ENCODE data around the gene HDAC4.

Gene HDAC4

GRCh38 chr2:239395524-239395923 lies 5.3 kb downstream of the HDAC4 start:
- no peak for DNase-seq

DNA sequence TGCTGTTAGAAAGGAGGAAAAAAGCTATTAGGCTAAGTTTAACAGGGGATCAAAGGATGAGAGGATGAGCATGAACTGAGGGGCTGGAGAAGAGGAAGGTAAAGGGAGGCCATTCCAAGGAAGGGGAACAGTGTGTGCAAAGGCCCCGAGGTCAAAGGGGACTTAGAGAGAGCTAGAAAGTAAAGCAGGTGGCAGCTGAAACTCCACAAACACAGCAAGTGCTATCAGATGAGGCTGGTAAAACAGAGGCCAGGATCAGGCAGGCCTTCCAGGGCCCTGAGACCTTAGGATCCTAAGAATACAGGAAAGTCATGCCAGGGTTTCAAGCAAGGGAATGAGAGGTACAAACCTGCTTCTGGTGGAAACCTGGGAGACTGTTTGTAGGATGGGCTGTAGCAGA lies 5.8 kb downstream of the HDAC4 start:
- DNase-seq, result no peak

DNA sequence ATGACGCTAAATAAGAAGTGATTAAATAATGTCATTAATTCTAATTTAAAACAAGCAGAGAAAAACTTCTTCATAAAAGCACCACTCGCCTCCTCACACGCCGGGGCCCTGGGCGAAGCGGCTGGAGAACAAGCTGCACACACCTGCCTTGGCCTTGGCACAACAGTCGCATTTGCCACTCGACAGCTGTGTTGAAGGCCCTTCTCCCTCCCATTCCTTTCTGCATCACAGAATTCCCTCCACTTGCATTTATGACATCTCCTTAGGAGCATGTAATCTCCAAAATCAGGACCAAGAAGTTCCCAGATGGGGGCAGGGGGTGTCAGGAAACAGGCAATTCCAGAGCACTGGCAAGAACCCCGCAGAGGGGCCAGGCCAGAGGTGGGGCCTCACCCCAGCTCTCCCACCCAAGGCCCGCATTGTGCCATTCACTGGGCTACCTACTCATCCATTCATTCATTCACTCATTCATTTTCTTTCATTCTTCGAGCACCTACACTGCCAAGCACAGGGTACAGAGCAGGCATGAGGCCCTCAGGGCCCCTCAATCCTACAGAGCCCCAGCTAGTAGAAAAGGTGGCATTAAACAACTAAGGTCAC lies 6.4 kb downstream of the HDAC4 start:
- no peak for DNase-seq

DNA sequence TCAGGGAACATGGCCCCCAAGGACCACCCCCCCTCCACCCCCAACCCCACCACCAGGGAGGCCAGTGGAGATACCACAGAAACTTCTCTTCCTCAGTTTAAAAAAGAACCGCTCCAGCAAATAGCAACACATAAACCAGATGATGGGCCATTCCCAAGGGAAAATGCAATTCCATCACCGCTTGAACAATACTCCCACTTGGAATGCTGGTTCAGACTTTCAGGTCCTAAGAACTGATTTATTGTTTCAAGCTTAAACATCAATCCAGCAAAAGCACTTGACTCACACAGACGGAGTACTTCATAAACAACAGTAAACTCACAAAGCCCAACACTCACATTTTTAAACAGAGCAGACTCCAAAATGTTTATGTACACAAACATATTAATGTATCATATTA lies 6.9 kb downstream of the HDAC4 start:
- no peak for DNase-seq

GRCh38 chr2:239393388-239393940 lies 7.4 kb downstream of the HDAC4 start:
- no peak for DNase-seq

DNA sequence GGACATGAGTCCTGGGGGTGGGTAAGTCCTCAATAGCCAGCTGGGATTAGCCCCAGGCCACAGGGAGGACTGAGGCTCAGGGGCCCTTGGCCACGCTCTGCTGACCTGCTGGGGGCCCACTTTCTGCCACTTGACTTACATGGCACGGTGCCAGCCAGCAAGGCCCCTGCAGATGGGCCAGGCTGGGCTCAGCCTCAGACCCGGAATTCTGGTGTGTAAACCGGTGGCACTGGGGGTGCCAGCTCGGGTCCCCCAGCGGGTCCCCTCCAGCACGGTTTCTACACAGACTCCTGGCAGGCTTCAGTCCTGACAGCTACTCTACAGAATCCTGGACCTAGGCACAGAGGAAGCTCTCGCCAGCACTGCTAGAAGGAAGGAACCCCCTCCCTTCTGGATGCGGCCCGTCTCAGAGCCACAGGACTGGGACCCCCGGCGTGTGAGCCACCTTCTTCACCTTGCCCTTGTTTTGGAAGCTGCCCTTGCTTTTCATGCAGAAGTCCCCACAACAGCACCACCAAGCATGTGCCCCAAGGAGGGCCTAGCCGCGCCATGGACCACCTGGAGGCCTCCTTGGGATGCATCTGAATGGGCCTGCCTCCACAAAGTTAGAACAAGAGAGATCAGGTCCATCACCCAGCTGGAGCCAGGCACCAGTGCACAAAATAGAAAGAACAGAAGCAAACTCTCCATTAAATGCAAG lies 8.0 kb downstream of the HDAC4 start:
- DNase-seq, result no peak

GRCh38 chr2:239392072-239392357 lies 8.8 kb downstream of the HDAC4 start:
- no peak for DNase-seq

DNA sequence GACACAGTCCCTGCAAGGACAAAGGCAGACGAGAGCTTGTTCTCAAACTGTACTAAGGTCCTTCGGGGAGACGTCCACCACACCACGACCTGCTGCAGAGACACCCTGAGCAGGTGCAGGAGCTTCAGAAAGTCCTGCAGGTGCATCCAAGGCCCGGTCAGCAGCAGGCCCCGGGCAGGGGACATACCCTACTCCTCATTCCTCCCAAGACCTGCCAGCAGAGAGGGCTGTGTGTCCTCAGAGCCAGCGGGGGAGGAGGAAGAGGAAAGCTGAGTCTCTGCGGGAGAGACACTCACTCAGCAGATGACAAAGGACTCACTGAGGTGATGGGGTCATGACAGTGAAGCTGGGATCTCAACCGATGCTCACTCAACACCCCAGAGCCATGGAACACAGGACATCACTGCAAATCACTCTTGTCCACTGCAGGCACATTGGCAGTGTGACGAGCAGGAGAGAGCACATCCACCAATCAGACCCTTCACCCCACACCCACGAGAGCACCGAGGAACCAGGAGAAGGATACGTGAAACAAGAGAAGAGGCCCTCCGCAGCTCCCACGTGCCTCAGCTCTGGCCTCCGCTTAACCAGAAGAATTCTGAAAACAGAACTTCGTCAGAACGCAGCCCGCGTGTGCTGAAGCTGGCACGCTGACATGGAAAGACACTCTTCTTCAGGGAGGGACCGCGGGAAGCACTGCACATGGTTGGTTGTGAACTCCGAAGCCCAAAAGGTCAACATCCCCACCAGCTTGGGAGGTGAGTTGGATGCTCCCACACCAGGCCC lies 9.3 kb downstream of the HDAC4 start:
- no peak for DNase-seq

GRCh38 chr2:239390546-239391285 lies 10.1 kb downstream of the HDAC4 start:
- no peak for DNase-seq

DNA sequence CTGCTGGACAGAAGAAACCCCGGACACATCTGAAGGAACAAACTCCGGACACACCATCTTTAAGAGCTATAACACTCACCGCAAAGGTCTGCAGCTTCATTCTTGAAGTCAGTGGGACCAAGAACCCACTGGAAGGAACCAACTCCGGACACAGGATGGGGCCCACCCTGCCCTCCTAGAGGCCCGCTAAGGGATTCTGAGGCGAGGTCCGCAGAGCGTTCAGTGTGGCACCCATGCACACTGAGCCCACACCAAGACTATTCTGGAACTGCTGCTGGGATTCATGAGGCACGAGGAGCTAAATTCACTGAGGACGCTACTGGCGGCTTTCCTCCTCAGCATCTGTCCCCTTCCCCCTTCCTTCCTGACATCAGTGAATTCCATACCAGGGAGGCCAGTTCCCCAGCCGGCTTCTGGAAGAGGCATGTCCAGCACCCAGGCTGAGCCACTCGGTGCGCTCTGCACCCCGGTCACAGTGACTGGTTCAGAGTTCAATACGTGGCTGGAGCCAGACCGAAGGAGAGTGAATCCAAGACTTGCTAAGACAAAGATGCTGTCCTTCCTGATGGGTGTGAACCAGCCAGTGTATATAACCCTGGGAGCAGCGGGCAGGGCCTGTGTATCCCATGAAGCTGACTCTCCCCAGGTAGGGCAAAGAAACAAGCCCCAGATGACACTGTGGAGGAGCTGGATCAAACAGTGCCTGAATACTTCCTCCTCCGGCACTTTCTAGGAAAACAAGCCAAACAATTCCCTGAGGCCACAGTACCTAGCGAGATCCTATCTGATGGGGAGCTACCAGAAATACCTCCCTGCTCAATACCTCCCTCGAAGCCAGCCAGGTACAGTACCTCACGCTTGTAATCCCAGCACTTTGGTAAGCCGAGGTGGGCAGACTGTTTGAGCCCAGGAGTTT lies 11.1 kb downstream of the HDAC4 start:
- DNase-seq, result no peak

DNA sequence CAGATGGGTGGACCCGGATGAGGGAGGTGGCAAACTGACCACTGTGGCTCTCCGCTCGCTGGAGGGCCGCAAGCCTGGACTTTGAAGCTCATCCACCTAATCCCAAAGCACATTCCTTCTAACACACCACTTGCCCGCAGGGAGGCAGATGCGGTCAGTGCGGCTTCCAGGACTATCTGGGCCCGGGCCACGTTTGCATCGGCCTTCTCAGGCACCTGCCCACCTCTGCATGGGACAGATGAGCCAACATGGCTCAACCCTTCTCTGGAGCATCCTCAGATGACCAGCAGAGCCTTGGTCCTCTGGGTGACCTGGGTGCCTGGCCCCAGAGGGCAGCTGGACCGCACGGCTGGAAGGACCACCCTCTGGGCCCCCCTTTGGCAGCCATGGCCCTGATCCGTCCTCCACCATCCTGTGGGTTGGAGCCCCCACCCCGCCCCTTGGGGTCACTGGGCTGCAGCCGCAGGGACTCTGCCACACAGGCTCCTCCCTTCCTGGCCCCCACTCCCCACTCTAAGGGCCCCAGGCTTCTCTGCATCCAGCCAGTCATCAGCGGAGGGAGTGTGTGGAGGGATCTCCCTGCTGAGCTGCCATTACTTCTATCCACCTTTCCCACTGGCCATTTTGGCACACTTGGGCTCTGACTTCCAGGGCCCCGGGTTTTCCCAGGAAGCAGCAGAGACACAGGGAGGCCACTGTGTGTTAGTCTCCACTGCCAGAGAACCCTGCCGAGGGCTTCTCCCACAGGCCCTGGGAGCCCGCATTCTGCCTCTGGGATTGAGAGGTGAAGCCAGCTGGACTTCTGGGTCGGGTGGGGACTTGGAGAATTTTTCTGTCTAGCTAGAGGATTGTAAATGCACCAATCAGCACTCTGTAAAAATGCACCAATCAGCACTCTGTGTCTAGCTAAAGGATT lies 12.3 kb downstream of the HDAC4 start:
- DNase-seq, result no peak

GRCh38 chr2:239387811-239388210 lies 13.0 kb downstream of the HDAC4 start:
- DNase-seq, result no peak

DNA sequence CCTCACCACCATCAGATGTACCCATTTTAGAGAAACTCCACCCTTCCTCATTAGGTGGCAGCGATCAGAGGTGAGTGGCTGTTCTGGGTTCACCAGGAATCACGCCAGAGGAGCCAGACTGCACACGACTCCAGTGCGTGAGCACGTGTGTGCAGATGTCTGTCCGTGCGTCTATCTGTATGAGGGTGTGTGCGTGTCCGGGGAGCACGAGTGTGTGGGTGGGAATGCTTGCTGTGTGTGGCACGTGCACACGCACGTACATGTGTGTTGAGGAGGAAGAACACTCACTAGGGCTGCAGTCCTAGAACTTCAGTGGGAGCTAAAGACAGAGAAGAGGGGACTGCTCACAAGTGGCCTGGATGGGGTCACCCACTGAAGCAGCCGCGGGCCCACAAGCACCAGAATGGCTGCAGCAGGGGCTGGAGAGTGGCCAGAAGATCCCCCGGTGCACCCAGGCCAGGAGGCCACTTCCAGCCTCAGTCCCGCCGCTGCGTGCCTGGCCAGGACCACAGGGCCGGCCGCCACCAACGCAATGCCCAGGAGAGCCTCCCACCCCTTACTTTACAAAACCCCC lies 13.9 kb downstream of the HDAC4 start:
- no peak for DNase-seq

GRCh38 chr2:239386001-239386670 lies 14.7 kb downstream of the HDAC4 start:
- no peak for DNase-seq

DNA sequence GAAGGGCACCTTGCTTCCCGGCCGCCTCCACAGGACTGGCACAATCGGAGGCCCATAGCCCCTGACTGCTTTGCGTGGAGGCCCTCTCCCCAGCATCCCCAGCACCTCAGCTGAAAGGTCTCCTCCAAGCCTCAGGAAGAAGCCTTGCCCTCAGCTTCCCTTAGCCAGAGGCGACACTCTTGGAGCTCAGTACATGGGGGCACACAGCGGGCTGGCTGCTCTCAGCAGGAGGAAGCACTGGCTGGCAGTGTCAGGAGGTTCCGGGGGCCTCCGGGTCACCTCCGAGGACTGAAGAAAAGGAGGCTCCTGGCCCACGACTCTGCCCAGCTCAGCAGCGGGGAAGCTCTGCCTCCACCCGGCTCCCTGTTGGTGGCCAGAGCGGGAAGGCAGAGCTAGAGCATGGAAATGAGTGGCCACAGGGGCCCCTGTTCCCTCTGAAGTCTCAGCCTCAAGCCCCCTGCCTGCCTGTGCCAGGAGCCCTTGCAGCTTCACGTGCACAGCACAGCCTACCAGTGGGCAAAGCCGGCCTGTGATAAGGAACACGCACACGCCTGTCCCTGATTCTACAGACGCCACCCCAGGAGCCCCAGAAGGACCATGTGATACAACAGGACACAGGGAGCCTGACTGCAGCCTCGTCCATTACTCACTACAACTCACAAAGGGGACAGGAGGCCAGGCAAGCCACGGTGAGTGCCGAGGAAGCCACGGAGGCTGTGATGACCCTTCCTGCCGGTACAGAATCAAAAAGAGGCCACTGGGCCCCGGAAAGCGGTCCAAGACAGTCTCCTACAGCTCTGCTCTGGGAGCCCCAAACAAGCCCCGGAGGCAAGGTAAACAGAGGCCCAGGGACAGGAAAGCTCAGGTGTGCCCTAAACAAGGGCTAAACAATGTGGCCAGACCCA lies 15.5 kb downstream of the HDAC4 start:
- DNase-seq, result no peak

GRCh38 chr2:239383759-239384156 lies 17.1 kb downstream of the HDAC4 start:
- no peak for DNase-seq

- DNase-seq, result no peak
Measured at GRCh38 chr2:239383036-239383758, 17.6 kb downstream of the HDAC4 start.

DNA sequence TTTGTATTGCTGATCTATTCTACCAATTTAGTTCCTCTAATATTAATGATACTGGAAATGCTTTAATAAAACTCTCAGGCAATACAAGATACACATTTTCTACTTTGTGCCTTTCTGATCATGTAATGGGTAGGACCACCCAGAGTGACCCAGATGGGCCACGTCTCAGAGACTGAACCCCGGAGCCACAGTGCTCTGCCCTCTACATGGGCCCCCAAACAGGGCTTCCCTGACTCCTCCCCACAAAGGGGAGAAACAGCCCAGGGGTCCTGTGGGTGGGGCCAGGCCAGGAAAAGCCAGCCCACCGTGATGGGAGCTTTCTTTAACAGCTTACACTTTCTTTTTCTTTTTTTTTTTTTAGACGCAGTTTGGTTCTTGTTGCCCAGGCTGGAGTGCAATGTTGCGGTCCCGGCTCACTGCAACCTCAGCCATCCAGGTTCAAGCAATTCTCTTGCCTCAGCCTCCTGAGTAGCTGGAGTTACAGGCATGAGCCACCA lies 18.4 kb downstream of the HDAC4 start:
- no peak for DNase-seq
